ENCODE results near the gene CALN1.

GRCh38 chr7:72336632-72337389, 75.3 kb downstream of the CALN1 start:
- TF ChIP-seq CTCF (IDR thresholded peaks at IDR 0.05) (no peak), POLR2AphosphoS5 (IDR thresholded peaks at IDR 0.05; ENCODE audit: low read depth, low read length) (no peak)

Data from Panc1 (cell line).